H9 (cell line): ENCODE data around the gene CDC42EP1. TPM values are rescaled to one million over a fixed set of nuclear protein-coding genes. Genes with fewer than 3 reads are reported as not detected.

Experiments
- DNase-seq: peaks from one replicate; pipeline ENCODE4 v3.0.0-alpha.2; 2017
- H2AFZ ChIP-seq: one replicate; pipeline ENCODE4 v1.6.1; 2013; ENCODE audit warnings: mild to moderate bottlenecking, low read length, control low read depth, moderate library complexity
- H2AK5ac ChIP-seq: 2 replicates; pipeline ENCODE4 v1.6.1; 2013; ENCODE audit warnings: low read length, control low read depth, mixed read lengths; ENCODE audit not compliant: insufficient read length
- H2BK120ac ChIP-seq: one replicate; pipeline ENCODE4 v1.6.1; 2013; ENCODE audit warnings: low read depth, mild to moderate bottlenecking, low read length, control low read depth, inconsistent platforms; ENCODE audit not compliant: poor library complexity, severe bottlenecking
- H2BK12ac ChIP-seq: 2 replicates; pipeline ENCODE4 v1.6.1; 2013; ENCODE audit warnings: low read length, control low read depth, mixed read lengths, low read depth; ENCODE audit not compliant: insufficient read length
- H2BK15ac ChIP-seq: 2 replicates; pipeline ENCODE4 v1.6.1; 2013; ENCODE audit warnings: low read depth, low read length, control low read depth
- H2BK20ac ChIP-seq: one replicate; pipeline ENCODE4 v1.6.1; 2013; ENCODE audit warnings: low read depth, mild to moderate bottlenecking, low read length, control low read depth, inconsistent platforms; ENCODE audit not compliant: poor library complexity, severe bottlenecking
- H2BK5ac ChIP-seq: 2 replicates; pipeline ENCODE4 v1.6.1; 2013; ENCODE audit warnings: low read length, control low read depth, mixed read lengths; ENCODE audit not compliant: insufficient read length
- H3K14ac ChIP-seq: 2 replicates; pipeline ENCODE4 v1.6.1; 2013; ENCODE audit warnings: low read length, control low read depth; ENCODE audit not compliant: insufficient read depth
- H3K18ac ChIP-seq: 2 replicates; pipeline ENCODE4 v1.6.1; 2013; ENCODE audit warnings: low read depth, mild to moderate bottlenecking, mixed read lengths, low read length, control low read depth; ENCODE audit not compliant: insufficient read length
- H3K23ac ChIP-seq: 2 replicates; pipeline ENCODE4 v1.6.1; 2013; ENCODE audit warnings: low read length, control low read depth, mixed read lengths, low read depth; ENCODE audit not compliant: insufficient read length
- H3K23me2 ChIP-seq: 2 replicates; pipeline ENCODE4 v1.6.1; 2013; ENCODE audit warnings: low read depth, mild to moderate bottlenecking, mixed read lengths, low read length, control low read depth; ENCODE audit not compliant: insufficient read length, poor library complexity, severe bottlenecking
- H3K27ac ChIP-seq: 2 replicates; pipeline ENCODE4 v1.5.1; 2013; ENCODE audit warnings: low read length, control low read depth, mixed read lengths, low read depth; ENCODE audit not compliant: insufficient read length
- H3K27me3 ChIP-seq: 2 replicates; pipeline ENCODE4 v1.6.1; 2013; ENCODE audit warnings: low read length, control low read depth, inconsistent platforms; ENCODE audit not compliant: insufficient read depth
- H3K4ac ChIP-seq: 2 replicates; pipeline ENCODE4 v1.6.1; 2013; ENCODE audit warnings: low read depth, mild to moderate bottlenecking, control low read depth, inconsistent platforms, low read length, moderate library complexity
- H3K4me1 ChIP-seq: 2 replicates; pipeline ENCODE4 v1.6.1; 2013; ENCODE audit warnings: low read length, control low read depth, inconsistent platforms; ENCODE audit not compliant: insufficient read depth
- H3K4me2 ChIP-seq: 2 replicates; pipeline ENCODE4 v1.6.1; 2013; ENCODE audit warnings: low read length, control low read depth, mixed read lengths; ENCODE audit not compliant: insufficient read length, insufficient read depth
- H3K56ac ChIP-seq: 2 replicates; pipeline ENCODE4 v1.6.1; 2013; ENCODE audit warnings: low read depth, mild to moderate bottlenecking, mixed read lengths, low read length, control low read depth; ENCODE audit not compliant: insufficient read length
- H3K79me1 ChIP-seq: 2 replicates; pipeline ENCODE4 v1.6.1; 2013; ENCODE audit warnings: low read depth, mild to moderate bottlenecking, moderate library complexity, low read length, control low read depth, inconsistent platforms; ENCODE audit not compliant: insufficient read depth, poor library complexity, severe bottlenecking
- H3K79me2 ChIP-seq: 2 replicates; pipeline ENCODE4 v1.6.1; 2013; ENCODE audit warnings: low read length, control low read depth, inconsistent platforms; ENCODE audit not compliant: insufficient read depth
- H3K9ac ChIP-seq: 2 replicates; pipeline ENCODE4 v1.6.1; 2013; ENCODE audit warnings: low read length, control low read depth, mixed read lengths; ENCODE audit not compliant: insufficient read length; ENCODE audit errors: extremely low read depth
- H3K9me3 ChIP-seq: one replicate; pipeline ENCODE4 v1.6.1; 2013; ENCODE audit warnings: low read depth, low read length, inconsistent platforms; ENCODE audit not compliant: control insufficient read depth
- H3T11ph ChIP-seq: one replicate; pipeline ENCODE4 v1.6.1; 2013; ENCODE audit warnings: mild to moderate bottlenecking, low read length, control low read depth, inconsistent platforms
- H4K20me1 ChIP-seq: one replicate; pipeline ENCODE4 v1.6.1; 2013; ENCODE audit not compliant: control insufficient read depth, insufficient read length, insufficient read depth
- H4K5ac ChIP-seq: 2 replicates; pipeline ENCODE4 v1.6.1; 2013; ENCODE audit warnings: low read depth, mild to moderate bottlenecking, mixed read lengths, low read length, control low read depth; ENCODE audit not compliant: insufficient read length
- H4K8ac ChIP-seq: replicated peaks from 2 replicates; pipeline ENCODE4 v1.6.1; 2013; ENCODE audit warnings: low read length, control low read depth, mixed read lengths, low read depth; ENCODE audit not compliant: insufficient read length
- H4K91ac ChIP-seq: 2 replicates; pipeline ENCODE4 v1.6.1; 2013; ENCODE audit warnings: low read depth, mild to moderate bottlenecking, moderate library complexity, mixed read lengths, low read length, control low read depth; ENCODE audit not compliant: insufficient read length
- H3K27ac Mint-ChIP-seq, 3 experiments: 2 replicates in 2 of 3; 3 replicates in 1 of 3; pipeline ENCODE4 v1.8.0; 2020 to 2021; ENCODE audit warnings: mixed read lengths in 3 of 3, mild to moderate bottlenecking in 1 of 3, moderate library complexity in 1 of 3
- H3K27me3 Mint-ChIP-seq: 2 replicates; pipeline ENCODE4 v1.8.0; 2021; ENCODE audit warnings: low read depth, mild to moderate bottlenecking, moderate library complexity, mixed read lengths
- H3K36me3 Mint-ChIP-seq, 3 experiments: 2 replicates in 2 of 3; 3 replicates in 1 of 3; pipeline ENCODE4 v1.8.0; 2020 to 2021; ENCODE audit warnings: low read depth in 3 of 3, mixed read lengths in 3 of 3; ENCODE audit not compliant: insufficient read depth in 1 of 3
- H3K4me1 Mint-ChIP-seq, 2 experiments: 2 replicates each; pipeline ENCODE4 v1.8.0; 2020; ENCODE audit warnings: mixed read lengths in 2 of 2
- H3K4me3 Mint-ChIP-seq, 2 experiments: 2 replicates in 1 of 2; 3 replicates in 1 of 2; pipeline ENCODE4 v1.8.0; 2020 to 2021; ENCODE audit warnings: mild to moderate bottlenecking in 2 of 2, mixed read lengths in 2 of 2, moderate library complexity in 1 of 2
- H3K9me3 Mint-ChIP-seq, 2 experiments: 2 replicates in 1 of 2; 3 replicates in 1 of 2; pipeline ENCODE4 v1.8.0; 2020; ENCODE audit warnings: mild to moderate bottlenecking in 2 of 2, mixed read lengths in 2 of 2, moderate library complexity in 1 of 2
- WGBS: extraction: QIAGEN DNeasy Blood & Tissue Kit; methylation state at CpG from one replicate; pipeline ENCODE4 v1.1.7; 2013; ENCODE audit warnings: missing lambda C conversion rate, low lambda C conversion rate, mixed read lengths; ENCODE audit not compliant: insufficient read length; ENCODE audit errors: extremely low coverage; 5-methylcytosine and 5-hydroxymethylcytosine counted together
- total RNA-seq: library from RNA; stranded (reverse); gene quantifications from 2 replicates; pipeline ENCODE4 v1.2.1, GENCODE V29; 2021
- TF ChIP-seq, protein P1 (sequence below): fragments of 200-600 bp; sonication (generic); conservative IDR thresholded peaks from 3 replicates; pipeline ENCODE4 v1.8.0; 2021; ENCODE audit warnings: antibody characterized with exemption, mild to moderate bottlenecking

CDC42EP1 gene
- total RNA-seq, 1 experiment from 2014 or later, result 23.0 TPM

DNA sequence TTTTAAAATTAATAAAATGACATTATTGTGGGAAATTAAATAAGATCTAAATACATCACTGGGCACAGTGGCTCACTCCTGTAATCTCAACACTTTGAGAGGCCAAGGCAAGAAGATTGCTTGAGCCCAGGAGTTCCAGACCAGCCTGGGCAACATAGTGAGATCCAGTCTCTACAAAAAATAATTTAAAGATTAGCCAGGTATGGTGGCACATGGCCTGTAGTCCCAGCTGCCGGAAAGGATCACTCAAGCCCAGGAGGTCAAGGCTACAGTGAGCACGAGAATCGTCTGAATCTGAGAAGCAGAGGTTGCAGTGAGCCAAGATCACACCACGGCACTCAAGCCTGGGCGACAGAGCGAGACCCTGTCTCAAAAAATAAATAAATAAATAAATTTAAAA is 25.1 kb upstream of the CDC42EP1 start:
- H3K36me3 Mint-ChIP-seq, result no peaks in the 10 kb centered on the region
- Histone ChIP-seq H3K79me2 (no peaks in the 10 kb centered on the region), H2AK5ac (no peak overlapping the region), H2AFZ (no peak overlapping the region), H3K23ac (no peak overlapping the region), H3K9ac (no peak overlapping the region), H2BK12ac (no peak overlapping the region), H4K91ac (no peak overlapping the region), H2BK5ac (no peak overlapping the region), H3K79me1 (no peaks in the 10 kb centered on the region), H3K4ac (no peak overlapping the region), H3K27ac (no peak overlapping the region), H2BK15ac (no peak overlapping the region), H3K23me2 (no peaks in the 10 kb centered on the region), H3K4me1 (no peaks in the 10 kb centered on the region), H3K9me3 (no peaks in the 10 kb centered on the region), H3K4me2 (no peak overlapping the region), H2BK120ac (no peak overlapping the region), H3K56ac (no peak overlapping the region), H3T11ph (no peak overlapping the region), H4K8ac (no peak overlapping the region), H2BK20ac (no peak overlapping the region), H4K20me1 (no peaks in the 10 kb centered on the region), H3K14ac (no peak overlapping the region), H3K27me3 (no peaks in the 10 kb centered on the region), H4K5ac (no peak overlapping the region), H3K18ac (no peak overlapping the region)
- TF ChIP-seq, protein P1, sequence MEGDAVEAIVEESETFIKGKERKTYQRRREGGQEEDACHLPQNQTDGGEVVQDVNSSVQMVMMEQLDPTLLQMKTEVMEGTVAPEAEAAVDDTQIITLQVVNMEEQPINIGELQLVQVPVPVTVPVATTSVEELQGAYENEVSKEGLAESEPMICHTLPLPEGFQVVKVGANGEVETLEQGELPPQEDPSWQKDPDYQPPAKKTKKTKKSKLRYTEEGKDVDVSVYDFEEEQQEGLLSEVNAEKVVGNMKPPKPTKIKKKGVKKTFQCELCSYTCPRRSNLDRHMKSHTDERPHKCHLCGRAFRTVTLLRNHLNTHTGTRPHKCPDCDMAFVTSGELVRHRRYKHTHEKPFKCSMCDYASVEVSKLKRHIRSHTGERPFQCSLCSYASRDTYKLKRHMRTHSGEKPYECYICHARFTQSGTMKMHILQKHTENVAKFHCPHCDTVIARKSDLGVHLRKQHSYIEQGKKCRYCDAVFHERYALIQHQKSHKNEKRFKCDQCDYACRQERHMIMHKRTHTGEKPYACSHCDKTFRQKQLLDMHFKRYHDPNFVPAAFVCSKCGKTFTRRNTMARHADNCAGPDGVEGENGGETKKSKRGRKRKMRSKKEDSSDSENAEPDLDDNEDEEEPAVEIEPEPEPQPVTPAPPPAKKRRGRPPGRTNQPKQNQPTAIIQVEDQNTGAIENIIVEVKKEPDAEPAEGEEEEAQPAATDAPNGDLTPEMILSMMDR, result no peak
- peaks cover 7 to 9% of the 10 kb centered on the region in 2 experiments for H3K4me1 Mint-ChIP-seq
- H3K27ac Mint-ChIP-seq, result no peak overlapping the region
- H3K9me3 Mint-ChIP-seq, result no peaks in the 10 kb centered on the region; a peak in 1 of 5 replicates
- no peak for DNase-seq
- H3K4me3 Mint-ChIP-seq, result no peak overlapping the region
- WGBS, result no CpG with 5 or more reads among the region's 6 CpGs
- peaks cover 16% of the 10 kb centered on the region for H3K27me3 Mint-ChIP-seq
